NCI-H510A (cell line): ENCODE results near the gene CDR2L.
A peak's percentile ranks its signal among the peaks of the same experiment; 100 is the strongest.
"Not testable (repeated sequence)": the region's sequence is repeated elsewhere in the genome, so short reads cannot be mapped to it uniquely, and the experiment has no call there.

ENCODE experiments used
- DNase-seq: peaks from one replicate; lab custom pipeline; 2025; lab: John Stamatoyannopoulos, UW

The CDR2L gene

DNA sequence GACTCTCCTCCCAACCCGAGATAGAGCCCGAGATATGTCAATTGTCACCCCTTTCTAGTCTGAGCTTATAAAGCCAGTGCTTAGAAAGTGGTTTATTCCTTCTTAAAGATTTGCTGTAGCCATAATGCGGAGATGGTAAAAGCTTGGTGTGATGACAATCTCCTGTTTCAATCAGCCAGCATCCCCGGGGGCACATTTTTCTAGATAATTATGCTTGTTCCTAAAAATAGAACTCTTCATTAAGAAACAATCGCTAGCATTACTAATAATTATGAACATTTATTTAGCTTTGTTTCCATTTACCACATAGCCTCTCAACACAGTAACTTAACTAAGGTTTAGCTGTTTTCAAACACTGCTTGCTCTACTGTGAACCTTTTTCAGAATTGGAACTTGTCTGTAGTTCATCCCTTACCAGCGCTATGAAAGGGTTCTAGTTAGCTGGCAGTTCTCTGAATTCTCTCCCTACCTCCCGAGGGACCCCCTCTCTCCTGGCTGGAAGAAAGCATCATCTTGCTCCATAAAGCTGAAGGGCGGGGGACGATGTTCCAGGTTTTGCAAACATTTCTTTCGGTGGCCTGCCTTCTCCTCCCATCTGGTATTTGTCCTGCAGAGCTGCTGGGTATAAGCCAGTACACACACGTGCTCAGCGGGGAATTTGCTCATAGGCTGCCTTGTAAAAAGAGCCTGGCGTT is 24.1 kb downstream of the CDR2L start:
- no peak for DNase-seq

DNA sequence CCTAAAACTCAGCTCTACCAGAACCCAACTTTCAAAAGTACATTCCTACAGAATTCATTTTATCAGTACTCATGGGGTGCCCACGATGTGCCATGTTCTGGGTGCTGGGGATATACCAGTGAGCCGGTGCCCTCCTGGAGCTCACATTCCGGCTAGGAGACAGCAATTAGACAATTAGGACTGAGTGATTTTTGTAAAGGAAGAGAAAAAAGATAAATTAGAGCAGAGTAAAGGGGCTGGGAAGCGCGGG is 24.6 kb downstream of the CDR2L start:
- DNase-seq = no peak

DNA sequence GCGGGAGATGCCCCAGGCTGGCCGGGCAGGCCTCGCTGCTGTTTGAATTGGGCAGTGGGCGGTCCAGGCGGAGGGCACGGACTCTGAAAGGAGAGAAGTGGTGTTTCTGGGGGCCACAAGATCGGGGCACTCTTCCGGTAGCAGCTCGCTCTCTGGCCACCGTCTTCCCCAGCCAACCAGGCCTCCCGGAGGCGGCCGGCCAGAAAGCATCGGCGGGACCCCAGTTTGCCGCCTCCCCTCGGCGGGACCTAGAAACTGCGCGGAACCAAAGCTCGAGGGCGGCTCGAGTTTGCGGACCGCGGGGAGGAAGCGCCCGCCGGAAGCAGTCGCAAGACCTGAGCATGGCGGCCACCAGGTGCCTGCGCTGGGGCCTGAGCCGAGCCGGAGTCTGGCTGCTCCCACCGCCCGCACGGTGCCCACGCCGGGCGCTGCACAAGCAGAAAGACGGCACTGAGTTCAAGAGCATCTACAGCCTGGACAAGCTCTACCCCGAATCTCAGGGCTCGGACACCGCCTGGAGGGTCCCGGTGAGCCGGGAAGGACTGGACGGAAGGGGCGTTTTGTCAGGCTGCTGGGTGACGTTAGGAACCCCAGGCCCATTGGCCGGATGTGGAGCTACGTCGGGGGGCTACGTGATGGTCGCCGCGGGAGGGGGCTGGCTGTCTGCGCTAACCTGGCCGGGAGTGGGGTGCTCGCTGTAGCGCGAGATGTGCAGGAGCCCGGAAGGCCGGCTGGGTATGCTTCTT is 25.1 kb downstream of the CDR2L start, which contains the start of gene MRPL58:
Gene MRPL58, plus strand, starts transcription at position 325 of the 746 bp plus-strand sequence. Its CDS starts 17 bp downstream, at position 342.
- DNase-seq = peak; percentile 78

DNA sequence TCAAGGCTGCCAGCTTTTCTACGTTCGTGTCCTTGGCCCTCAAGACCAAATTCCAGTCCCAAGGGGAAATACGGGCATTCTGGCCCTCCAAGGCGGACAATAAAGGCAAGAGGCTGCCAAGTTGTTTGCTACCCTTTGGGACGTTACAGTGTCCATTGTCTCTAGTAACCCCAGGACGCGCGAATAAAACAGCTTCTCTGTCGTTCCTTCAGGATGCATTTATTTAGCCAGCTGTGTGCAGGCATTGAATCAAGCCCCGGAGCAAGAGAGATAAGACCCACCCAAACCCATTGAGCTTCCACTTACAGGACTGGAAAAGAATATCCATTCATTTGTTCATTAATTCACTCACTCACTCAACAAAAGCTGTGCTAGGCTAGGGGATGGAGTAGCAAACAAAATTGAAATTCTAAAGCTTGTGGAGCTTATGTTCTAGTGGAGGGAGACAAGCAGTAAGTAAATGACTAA is 25.7 kb downstream of the CDR2L start:
- no peak for DNase-seq

DNA sequence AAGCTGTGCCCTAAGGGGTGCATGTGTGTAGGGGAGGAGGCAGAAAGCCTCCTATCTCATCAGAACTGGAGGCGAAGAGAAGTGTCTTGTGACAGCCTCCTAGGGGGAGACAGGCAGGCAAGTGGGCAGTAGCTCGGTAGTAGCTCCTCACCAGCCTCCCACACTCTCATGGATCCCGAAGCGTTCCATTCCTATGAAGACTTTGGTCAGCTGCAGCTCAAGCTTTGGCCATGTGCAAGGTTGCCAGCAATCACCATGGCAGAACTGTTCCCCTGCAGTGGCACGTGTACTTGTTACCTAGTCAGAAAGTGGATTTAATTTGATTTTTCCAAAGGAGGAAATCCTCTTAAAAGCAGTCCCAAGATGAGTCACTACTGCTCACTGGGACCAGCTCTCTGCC is 31.7 kb downstream of the CDR2L start:
- no peak for DNase-seq

DNA sequence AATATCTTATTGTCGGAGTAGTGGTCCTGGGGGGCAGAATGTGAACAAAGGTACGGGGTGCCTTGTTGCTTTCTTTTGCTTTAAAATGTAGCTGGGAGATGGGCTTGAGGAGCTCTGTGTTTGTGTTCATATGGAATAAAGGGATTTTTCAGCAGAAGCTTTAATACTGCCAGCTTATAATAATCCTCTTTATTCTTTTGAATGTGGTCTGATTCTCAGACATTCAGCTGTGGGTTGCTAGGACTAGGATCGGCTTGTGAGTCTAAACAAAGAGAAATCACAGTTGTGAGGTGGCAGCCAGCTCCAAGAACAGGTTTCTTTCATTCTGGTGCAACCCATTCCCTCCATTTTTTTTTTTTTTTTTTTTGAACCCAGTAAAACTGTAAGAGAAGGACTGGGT is 32.3 kb downstream of the CDR2L start:
- DNase-seq = no peak

DNA sequence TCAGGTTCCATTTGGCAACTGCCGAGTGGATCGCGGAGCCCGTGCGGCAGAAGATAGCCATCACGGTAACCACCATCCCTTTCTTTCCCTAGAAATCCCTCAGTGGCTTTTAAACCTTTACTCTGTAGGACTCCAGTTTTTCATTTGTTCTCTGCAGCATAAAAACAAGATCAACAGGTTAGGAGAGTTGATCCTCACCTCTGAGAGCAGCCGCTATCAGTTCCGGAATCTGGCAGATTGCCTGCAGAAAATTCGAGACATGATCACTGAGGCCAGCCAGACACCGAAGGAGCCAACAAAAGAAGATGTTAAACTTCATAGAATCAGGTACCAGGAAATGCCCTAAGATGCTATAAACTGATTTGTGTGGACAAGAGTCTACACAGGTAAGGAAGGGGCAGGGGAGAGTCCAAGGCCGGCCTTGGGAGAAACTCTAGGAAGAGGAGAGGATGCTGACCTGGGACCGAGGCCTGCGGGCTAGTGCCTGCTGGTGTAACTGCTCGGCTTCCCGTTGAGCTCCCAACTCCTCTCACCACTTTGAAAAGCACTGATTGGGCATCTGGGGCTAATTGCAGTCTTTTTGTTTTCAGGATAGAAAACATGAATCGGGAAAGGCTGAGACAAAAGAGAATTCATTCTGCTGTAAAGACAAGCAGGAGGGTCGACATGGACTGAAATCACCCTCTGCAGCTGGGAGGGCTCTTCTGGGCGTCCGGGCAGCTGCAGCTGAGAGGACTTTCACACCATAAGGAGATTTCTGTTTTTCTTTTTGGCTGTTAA is 33.1 kb downstream of the CDR2L start:
- no peak for DNase-seq

DNA sequence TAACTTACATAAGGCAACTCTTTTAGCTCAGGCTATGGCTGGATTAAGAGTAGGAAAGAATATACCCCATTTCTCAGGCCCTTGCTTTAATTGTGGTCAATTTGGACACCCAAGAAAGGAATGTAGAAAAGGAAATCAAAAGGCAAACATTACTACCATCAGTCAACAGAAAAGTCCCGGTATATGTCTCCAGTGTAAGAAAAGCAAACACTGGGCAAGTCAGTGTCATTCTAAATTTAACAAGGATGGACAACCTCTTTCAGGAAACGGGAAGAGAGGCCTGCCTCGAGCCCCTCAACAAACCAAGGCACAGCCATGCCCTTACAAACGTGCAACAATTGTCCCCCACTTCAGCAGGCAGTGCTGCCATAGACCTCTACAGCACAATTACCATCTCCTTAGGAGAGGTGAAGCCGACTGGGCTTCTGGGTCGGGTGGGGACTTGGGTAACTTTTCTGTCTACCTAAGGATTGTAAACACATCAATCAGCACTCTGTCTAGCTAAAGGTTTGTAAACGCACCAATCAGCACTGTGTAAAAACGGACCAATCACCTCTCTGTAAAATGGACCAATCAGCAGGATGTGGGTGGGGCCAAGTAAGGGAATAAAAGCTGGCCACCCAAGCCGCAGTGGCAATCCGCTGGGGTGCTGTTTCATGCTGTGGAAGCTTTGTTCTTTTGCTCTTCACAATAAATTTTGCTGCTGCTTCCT is 37.4 kb downstream of the CDR2L start:
- no peak for DNase-seq

DNA sequence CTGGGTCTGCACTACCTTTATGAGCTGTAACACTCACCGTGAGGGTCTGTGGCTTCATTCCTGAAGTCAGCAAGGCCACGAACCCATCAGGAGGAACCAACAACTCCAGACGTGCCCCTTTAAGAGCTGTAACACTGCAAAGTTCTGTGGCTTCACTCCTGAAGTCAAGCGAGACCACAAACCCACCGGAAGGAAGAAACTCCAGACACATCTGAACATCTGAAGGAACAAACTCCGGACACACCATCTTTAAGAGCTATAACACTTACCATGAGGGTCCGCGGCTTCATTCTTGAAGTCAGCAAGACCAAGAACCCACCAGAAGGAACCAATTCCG is 37.9 kb downstream of the CDR2L start:
- not testable (repeated sequence) for DNase-seq

DNA sequence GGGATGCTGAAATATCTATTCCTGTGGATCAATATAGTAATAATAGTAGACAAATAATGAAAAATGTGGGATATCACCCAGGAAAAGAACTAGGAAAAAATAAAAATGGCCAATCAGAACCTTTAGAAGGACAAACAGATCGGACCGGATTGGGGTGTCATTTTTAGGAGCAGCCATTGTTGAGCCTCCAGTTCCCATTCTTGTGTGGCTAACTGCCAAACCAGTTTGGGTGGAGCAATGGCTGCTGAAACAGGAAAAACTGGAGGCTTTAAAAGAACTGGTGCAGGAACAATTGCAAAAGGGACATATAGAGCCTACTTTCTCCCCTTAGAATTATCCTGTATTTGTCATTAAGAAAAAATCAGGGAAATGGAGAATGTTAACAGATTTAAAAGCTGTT is 39.2 kb downstream of the CDR2L start:
- not testable (repeated sequence) for DNase-seq

DNA sequence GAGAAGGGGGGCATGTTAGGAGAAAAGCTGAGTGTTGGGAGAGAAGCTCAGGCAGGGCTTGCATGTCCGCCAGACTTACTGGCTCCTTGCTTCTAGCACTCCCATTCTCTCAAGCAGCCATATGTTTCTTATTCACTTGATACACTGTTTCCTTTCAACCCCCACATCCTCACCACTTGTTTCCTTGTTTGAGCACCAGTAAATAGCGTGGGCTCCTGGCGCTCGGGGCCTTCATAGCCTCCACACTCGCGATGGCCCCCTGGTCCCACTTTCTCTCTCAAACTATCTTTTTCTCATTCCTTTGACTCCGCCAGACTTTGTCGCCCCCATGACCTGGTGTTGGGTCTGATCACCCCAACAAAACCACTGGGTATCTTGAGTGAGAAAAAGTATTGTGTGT is 42.7 kb downstream of the CDR2L start:
- no peak for DNase-seq

DNA sequence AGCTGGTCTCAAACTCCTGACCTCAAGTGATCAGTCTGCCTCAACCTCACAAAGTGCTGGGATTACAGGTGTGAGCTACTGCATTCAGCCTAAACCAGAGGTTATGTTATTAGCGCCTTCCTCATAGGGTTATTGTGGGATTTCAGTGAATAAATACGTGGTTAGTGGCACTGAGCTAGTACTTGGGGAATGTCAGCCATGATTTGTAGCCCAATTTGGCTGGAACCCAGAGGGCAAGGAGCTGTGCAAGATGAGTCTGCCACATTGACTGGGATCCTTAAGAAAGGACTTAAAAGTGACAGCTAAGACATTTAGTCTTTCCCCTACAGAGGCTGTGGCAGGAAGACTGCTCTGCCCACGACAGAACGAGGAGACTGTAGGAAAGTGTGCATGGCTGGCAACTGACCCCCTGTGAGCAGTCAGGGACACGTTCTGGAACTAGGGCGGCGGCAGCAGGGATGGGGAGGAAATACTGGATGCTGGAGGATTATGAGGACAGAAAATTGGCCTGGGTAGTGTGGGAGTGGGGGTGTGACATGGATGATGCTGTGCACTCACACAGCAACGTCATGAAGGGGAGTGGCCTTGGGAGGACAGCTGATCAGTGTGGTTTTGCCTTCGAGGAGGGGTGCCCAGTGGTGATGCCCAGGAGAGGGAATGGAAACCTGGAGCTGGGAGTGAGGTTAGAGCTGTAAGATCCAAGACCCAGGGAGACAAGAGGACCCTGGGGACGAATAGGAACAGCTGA is 44.7 kb downstream of the CDR2L start:
- peak; percentile 56 for DNase-seq

DNA sequence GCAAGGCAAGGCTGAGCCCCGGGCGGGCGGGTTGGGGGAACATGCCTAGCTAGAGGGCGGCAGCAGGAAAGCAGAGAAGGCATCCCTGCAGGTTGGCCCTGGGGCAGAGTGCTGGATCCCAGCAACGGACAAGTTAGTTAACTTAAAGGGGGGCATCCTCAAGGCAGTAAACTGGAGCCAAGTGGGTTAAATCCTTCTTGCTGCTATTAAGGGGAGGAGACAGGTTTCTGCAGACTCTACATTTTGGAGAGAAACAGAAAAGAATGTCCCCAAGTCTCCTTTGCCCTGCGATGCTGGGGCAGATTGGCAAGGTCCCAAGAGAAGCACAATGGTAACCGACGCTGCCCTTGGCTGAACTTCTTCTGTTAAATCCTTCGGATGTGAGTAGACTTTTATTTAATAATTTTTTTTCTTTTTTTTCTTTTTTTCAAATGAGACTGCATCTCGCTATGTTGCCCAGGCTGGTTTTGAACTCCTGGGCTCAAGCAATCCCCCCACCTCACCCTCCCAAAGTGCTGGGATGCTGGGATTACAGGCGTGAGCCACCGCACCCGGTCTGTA is 45.4 kb downstream of the CDR2L start:
- no peak for DNase-seq

DNA sequence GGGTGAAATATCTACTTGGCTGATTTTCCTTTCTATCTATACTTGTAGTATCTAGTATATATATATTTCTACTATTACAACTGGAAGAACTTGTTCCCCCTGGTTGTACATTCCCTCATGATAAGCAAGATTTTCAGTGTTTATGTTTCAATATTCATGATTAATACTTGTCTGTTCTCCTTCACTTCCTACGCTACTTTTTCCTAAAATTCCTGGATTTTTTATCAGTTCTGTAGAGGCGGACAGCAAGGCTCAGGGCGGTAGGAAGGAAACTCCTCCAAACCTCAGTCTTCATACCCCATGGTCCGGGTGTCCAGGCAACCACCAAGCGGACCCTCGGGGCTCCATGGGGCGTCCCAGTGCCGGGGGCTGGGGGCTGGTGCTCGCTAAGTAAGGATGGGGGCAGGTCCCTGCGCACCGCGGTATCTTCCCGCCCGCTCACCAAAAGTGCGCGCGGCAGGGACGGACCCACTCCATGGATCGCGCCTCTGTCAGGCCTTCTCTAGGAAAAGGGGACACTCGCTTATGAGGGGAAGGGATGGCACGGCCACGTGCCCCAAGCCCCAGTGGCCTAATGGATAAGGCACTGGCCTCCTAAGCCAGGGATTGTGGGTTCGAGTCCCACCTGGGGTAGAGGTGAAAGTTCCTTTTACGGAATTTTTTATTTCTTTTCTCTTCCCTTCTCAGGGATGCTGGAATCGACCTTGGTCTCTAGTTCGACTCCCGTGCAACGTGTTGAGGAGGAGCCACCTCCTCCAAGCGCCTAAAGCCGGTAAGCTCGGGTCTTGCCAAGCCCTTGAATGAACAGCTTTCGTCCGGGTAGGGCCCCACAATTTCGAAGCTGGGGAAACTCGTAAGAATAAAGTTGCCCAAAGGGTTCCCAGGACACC is 46.2 kb downstream of the CDR2L start:
- peak; percentile 83 for DNase-seq

DNA sequence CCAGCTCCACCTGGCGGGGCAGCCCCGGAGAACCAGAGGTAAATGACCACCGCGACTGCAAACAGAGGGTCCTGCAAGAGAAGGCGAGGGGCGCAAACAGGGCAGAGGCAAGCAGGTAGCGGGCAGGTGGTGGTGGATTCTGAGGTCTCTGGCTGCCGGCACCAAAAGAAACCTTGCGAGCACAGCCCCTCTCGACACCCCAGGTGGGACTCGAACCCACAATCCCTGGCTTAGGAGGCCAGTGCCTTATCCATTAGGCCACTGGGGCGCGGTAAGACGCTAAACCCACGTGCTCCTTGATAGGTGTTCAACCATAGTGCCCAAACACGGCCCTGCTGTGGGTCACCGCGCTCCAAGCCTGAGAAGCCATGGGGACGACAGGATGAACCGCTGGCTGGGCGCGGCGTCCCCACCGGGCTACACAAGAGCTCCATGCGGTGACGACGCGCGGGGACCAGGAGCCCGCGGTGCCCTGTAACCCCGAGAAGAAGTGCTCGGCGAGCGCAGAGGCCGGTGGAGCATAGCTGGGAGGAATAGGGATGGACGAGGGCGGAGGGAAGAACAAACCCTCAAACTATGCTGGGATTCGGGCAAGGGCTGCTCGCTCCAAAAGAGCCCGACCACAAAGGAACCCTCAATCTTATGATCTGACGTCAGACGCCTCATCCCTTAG is 46.9 kb downstream of the CDR2L start:
- peak; percentile 63 for DNase-seq

DNA sequence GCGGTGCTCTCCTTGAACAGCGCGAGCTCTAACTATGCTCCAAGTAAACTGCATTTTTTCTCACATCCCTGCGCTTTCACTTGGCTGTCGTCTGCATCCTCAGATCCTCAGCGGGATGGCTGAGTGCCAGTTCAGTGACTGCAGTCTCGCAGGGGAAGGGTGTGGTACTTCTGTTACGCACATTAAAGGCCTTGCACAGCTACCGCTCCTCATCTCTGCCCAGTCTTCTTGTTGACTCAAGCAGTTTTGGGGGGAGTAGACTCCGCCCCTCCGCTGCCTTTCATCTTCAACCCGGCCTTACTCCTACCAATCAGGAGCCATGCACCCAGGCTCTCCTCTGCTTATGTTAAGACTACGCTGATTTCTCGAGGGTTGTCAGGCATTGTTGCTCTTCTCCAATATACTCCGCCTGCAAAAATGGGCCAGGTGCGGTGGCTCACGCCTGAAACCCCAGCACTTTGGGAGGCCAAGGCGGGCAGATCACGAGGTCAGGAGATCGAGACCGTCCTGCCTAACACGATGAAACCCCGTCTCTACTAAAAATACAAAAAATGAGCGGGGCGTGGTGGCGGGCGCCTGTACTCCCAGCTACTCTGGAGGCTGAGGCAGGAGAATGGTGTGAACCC is 49.3 kb downstream of the CDR2L start:
- DNase-seq = peak; percentile 52

DNA sequence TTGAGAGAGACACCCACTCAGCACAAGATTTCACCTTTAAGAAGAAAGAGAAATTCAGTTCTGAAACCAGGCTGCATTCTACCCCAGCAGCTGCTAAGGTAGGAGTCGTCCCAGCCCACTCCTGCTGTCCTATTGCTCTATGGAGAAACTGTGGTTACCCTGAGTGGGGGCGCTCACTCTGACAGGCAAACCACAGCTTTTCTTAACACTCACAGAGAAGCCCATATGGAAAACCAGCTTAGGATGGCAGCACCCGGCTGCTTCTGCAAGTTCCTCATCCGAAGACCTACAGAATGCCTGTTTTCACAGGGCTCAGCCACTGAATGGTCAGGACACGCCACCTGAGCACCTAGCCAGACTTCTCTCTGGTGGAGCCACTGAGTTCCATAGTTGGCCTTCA is 51.8 kb downstream of the CDR2L start:
- DNase-seq = no peak

DNA sequence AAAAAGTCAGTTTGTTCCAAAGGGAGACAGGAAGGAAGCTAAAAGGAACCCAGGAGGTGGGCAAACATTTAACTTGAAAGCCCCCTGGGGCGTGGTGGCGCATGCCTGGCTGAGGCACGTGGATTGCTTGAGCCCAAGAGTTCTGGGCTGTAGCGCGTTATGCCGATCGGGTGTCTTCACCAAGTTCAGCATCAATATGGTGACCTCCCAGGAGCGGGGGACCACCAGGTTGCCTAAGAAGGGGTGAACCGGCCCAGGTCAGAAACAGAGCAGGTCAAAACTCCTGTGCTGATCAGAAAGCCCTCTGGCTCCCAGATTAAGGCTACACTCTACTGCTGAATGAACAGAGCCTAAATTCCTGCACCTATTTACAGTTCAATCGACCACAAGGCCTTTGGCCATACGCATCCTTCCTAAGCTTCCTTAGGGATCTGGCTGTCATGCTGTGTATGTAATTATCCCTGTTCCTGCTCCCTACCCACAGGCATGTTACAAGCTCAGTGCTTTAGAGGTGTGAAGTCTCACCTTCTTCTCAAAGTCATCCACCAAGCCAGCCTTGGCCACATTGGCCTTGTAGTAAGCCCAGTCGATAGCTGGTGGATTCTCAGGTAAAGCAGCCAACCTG is 54.3 kb downstream of the CDR2L start:
- no peak for DNase-seq

DNA sequence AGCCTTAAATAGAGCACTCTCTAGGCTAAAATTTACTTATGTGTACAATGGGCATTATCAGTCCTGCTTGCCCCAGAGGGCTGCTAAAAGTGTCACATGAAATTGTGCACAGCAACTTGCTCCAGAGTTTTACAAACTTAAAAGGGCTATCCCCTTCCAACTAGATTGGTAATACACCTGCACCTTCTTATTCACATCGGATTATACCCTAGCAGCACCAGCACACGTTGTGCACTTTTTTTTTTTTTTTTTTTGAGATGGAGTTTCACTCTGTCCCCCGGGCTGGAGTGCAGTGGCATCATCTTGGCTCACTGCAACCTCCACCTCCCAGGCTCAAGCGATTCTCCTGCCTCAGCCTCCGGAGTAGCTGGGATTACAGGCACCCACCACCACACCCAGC is 56.4 kb downstream of the CDR2L start:
- not testable (repeated sequence) for DNase-seq
